Measurements from ENCODE around the gene ATAD3C. TPM values are rescaled to one million over a fixed set of nuclear protein-coding genes. Genes with fewer than 3 reads are reported as not detected.
A peak's percentile ranks its signal among the peaks of the same experiment; 100 is the strongest.
"Not testable (repeated sequence)": the region's sequence is repeated elsewhere in the genome, so short reads cannot be mapped to it uniquely, and the experiment has no call there.

The ATAD3C gene
- total and polyA plus RNA-seq, 2 experiments from 2014 or later = 0.45 to 1.3 TPM

- peak; percentile 41 for DNase-seq (ENCODE audit: low spot score)
- peaks cover 48% of the 10 kb centered on the region for H3K79me2 ChIP-seq (replicated peaks; ENCODE audit: insufficient read depth)
Observed at GRCh38 chr1:1407636-1408318, 41.7 kb upstream of the ATAD3C start.

GRCh38 chr1:1410238-1410637 lies 39.3 kb upstream of the ATAD3C start:
- peak overlapping the region; percentile 98 for H3K27ac Mint-ChIP-seq
- peaks cover 47% of the 10 kb centered on the region for H3K36me3 Mint-ChIP-seq (ENCODE audit: low read depth)
- Histone ChIP-seq H3F3A (replicated peaks; ENCODE audit: low read depth) (peaks cover 34% of the 10 kb centered on the region), H3K4me1 (ENCODE audit: insufficient read depth) (peaks cover 39% of the 10 kb centered on the region), H3K4me2 (peak overlapping the region; percentile 63), H3K4me3 (peak overlapping the region; percentile 29), H3K79me2 (replicated peaks; ENCODE audit: insufficient read depth) (peaks cover 42% of the 10 kb centered on the region), H3K27ac (ENCODE audit: low read depth) (peak overlapping the region; percentile 100)
- H2AFZ ChIP-seq; H3K27me3 ChIP-seq (ENCODE audit: insufficient read depth); ATAC-seq; DNase-seq (ENCODE audit: low spot score); H3K36me3 ChIP-seq (ENCODE audit: insufficient read depth); H4K20me1 ChIP-seq (replicated peaks; ENCODE audit: insufficient read depth); H3K9me2 ChIP-seq (ENCODE audit: insufficient read depth): not testable (repeated sequence)
- H3K4me1 Mint-ChIP-seq = peaks cover 33% of the 10 kb centered on the region
- TF ChIP-seq NANOG (IDR thresholded peaks at IDR 0.05; ENCODE audit: borderline replicate concordance) = peak; percentile 48; the same call in 1 of the 2 replicates
- TF ChIP-seq CREB1 (CRISPR knock-in tag; IDR thresholded peaks at IDR 0.05; ENCODE audit: low read depth) = peak; percentile 67
- TF ChIP-seq POLR2AphosphoS5 (IDR thresholded peaks at IDR 0.05; ENCODE audit: low read depth) = peak; percentile 4; the same call in 1 of the 2 replicates
- H3K27me3 Mint-ChIP-seq (ENCODE audit: insufficient read depth, low read depth, poor library complexity) = peaks cover 18% of the 10 kb centered on the region
- peak overlapping the region; percentile 93 for H3K4me3 Mint-ChIP-seq
- H3K9me3 Mint-ChIP-seq = peaks cover 14% of the 10 kb centered on the region

More at GRCh38 chr1:1407636-1408318, 41.7 kb upstream of the ATAD3C start:
- peak overlapping the region; percentile 91 for H3K27ac Mint-ChIP-seq
- peak overlapping the region; percentile 93 for H3K4me3 Mint-ChIP-seq
- Histone ChIP-seq H3K27ac (ENCODE audit: low read depth) (peak overlapping the region; percentile 100), H4K20me1 (replicated peaks; ENCODE audit: insufficient read depth) (peaks cover 9% of the 10 kb centered on the region; the same call in 1 of the 2 replicates), H3F3A (replicated peaks; ENCODE audit: low read depth) (peaks cover 53% of the 10 kb centered on the region), H3K4me3 (peak overlapping the region; percentile 98), H2AFZ (no peak overlapping the region), H3K27me3 (ENCODE audit: insufficient read depth) (no peaks in the 10 kb centered on the region), H3K4me1 (ENCODE audit: insufficient read depth) (peaks cover 39% of the 10 kb centered on the region), H3K9me2 (ENCODE audit: insufficient read depth) (no peaks in the 10 kb centered on the region), H3K36me3 (ENCODE audit: insufficient read depth) (peaks cover 31% of the 10 kb centered on the region), H3K4me2 (peak overlapping the region; percentile 75)
- TF ChIP-seq NANOG (IDR thresholded peaks at IDR 0.05; ENCODE audit: borderline replicate concordance) = no peak
- TF ChIP-seq ZNF331 (CRISPR knock-in tag; IDR thresholded peaks at IDR 0.05; ENCODE audit: low read depth) = no peak
- no peak for TF ChIP-seq CREB1 (CRISPR knock-in tag; IDR thresholded peaks at IDR 0.05; ENCODE audit: low read depth)
- TF ChIP-seq REST (IDR thresholded peaks at IDR 0.05; ENCODE audit: unreplicated experiment) = no peak
- peaks cover 36% of the 10 kb centered on the region for H3K4me1 Mint-ChIP-seq
- peaks cover 23% of the 10 kb centered on the region for H3K27me3 Mint-ChIP-seq (ENCODE audit: insufficient read depth, low read depth, poor library complexity)
- no peak; the same call in 2 of the 3 replicates for ATAC-seq
- H3K9me3 Mint-ChIP-seq = peaks cover 14% of the 10 kb centered on the region
- H3K36me3 Mint-ChIP-seq (ENCODE audit: low read depth) = peaks cover 71% of the 10 kb centered on the region

Measured in GM23338 (cell line).